DMS79 treated with DMSO at 0.1 percent for 48 hours (cell line): ENCODE data around the gene MTERF4.

Source experiments
- DNase-seq: peaks from one replicate; lab custom pipeline; 2025; lab: John Stamatoyannopoulos, UW

The MTERF4 gene

GRCh38 chr2:241133436-241133820 is 31.3 kb upstream of the MTERF4 start:
- DNase-seq, result no peak

GRCh38 chr2:241132538-241133435 is 30.7 kb upstream of the MTERF4 start:
- no peak for DNase-seq

GRCh38 chr2:241131531-241131930 is 29.4 kb upstream of the MTERF4 start:
- no peak for DNase-seq

- DNase-seq, result no peak
Measured at GRCh38 chr2:241130316-241130715, 28.2 kb upstream of the MTERF4 start.

- no peak for DNase-seq
Measured at GRCh38 chr2:241129086-241129871, 27.2 kb upstream of the MTERF4 start.

- DNase-seq, result no peak
Measured at GRCh38 chr2:241128266-241128665, 26.2 kb upstream of the MTERF4 start.

- DNase-seq, result no peak
Measured at GRCh38 chr2:241126771-241127202, 24.7 kb upstream of the MTERF4 start.

GRCh38 chr2:241126201-241126611 is 24.1 kb upstream of the MTERF4 start:
- no peak for DNase-seq

- no peak for DNase-seq
Measured at GRCh38 chr2:241125626-241126025, 23.5 kb upstream of the MTERF4 start.

GRCh38 chr2:241123816-241124536 is 21.9 kb upstream of the MTERF4 start:
- DNase-seq, result no peak

GRCh38 chr2:241122376-241123002 is 20.4 kb upstream of the MTERF4 start:
- no peak for DNase-seq

- no peak for DNase-seq
Measured at GRCh38 chr2:241121008-241121407, 18.9 kb upstream of the MTERF4 start.

- no peak for DNase-seq
Measured at GRCh38 chr2:241120440-241120839, 18.4 kb upstream of the MTERF4 start.

- no peak for DNase-seq
Measured at GRCh38 chr2:241118737-241119505, 16.8 kb upstream of the MTERF4 start.

GRCh38 chr2:241116606-241117560 is 14.8 kb upstream of the MTERF4 start:
- DNase-seq, result no peak

GRCh38 chr2:241115361-241115760 is 13.3 kb upstream of the MTERF4 start:
- DNase-seq, result no peak

- DNase-seq, result no peak
Measured at GRCh38 chr2:241114836-241115235, 12.7 kb upstream of the MTERF4 start.

- DNase-seq, result no peak
Measured at GRCh38 chr2:241112592-241112991, 10.5 kb upstream of the MTERF4 start.

GRCh38 chr2:241112046-241112445 is 10.0 kb upstream of the MTERF4 start:
- DNase-seq, result no peak

GRCh38 chr2:241111440-241111805 is 9.3 kb upstream of the MTERF4 start:
- DNase-seq, result no peak
